GM12878 (cell line): Measurements from ENCODE around the gene GCKR. TPM values are rescaled to one million over a fixed set of nuclear protein-coding genes. Genes with fewer than 3 reads are reported as not detected.

Source experiments
- ATAC-seq: fragments of 200-7000 bp; cut with Tn5 transposase; 3 replicates; pipeline ENCODE4 v1.9.1; 2020; ENCODE audit warnings: mild to moderate bottlenecking, moderate library complexity
- BruUV-seq: library from RNA; stranded (reverse); fragments of 400-500 nt; replicated peaks from 2 replicates; lab custom pipeline; 2021; lab: Mats Ljungman, UMichigan
- CTCF ChIA-PET: fragments of 300-600 bp; sonication (Branson Sonifier 250); formaldehyde crosslinking; extraction: SDS; loops from one replicate; lab custom pipeline; 2021; ENCODE audit warnings: inconsistent platforms; lab: Yijun Ruan, JAX
- POLR2A ChIA-PET: fragments of 350-600 bp; formaldehyde crosslinking; extraction: SDS; loops from one replicate; lab custom pipeline; 2021; ENCODE audit warnings: inconsistent platforms; lab: Charles Lee
- RAD21 ChIA-PET: fragments of 300-600 bp; sonication (Branson Sonifier 250); formaldehyde crosslinking; loops from one replicate; lab custom pipeline; 2023; ENCODE audit warnings: antibody characterized with exemption; ENCODE audit not compliant: unreplicated experiment; lab: Charles Lee
- SMC1A ChIA-PET: fragments of 300-600 bp; sonication (Branson Sonifier 250); formaldehyde crosslinking; loops from one replicate; lab custom pipeline; 2023; ENCODE audit not compliant: unreplicated experiment, uncharacterized antibody; lab: Charles Lee
- DNase-seq: peaks from one replicate; pipeline ENCODE4 v3.0.0-alpha.2; 2011; ENCODE audit warnings: low read depth, low spot score
- FAIRE-seq: peaks from 3 replicates; lab custom pipeline; 2011; peaks lifted over from hg19 to GRCh38; lab: Jason Lieb, UNC
- H2AFZ ChIP-seq: 2 replicates; pipeline ENCODE4 v1.6.0; 2011; ENCODE audit warnings: low read depth, low read length, control low read depth; ENCODE audit not compliant: control insufficient read depth
- H3K27ac ChIP-seq: 2 replicates; pipeline ENCODE4 v1.5.1; 2011; ENCODE audit warnings: control low read depth; ENCODE audit not compliant: control insufficient read depth, insufficient read depth
- H3K27me3 ChIP-seq, 2 experiments: replicated peaks in 1 of 2; 2 replicates each; pipeline versions ENCODE4 v1.6.0 to v1.6.1; 2011; ENCODE audit warnings: low read length in 1 of 2; ENCODE audit not compliant: control insufficient read depth in 2 of 2, insufficient read depth in 2 of 2
- H3K36me3 ChIP-seq, 2 experiments: 2 replicates each; pipeline ENCODE4 v1.5.1; 2011; ENCODE audit warnings: low read length in 1 of 2; ENCODE audit not compliant: control insufficient read depth in 2 of 2, insufficient read depth in 2 of 2
- H3K4me1 ChIP-seq: 2 replicates; pipeline ENCODE4 v1.6.1; 2011; ENCODE audit warnings: mild to moderate bottlenecking, low read length, moderate library complexity, mixed read lengths; ENCODE audit not compliant: control insufficient read depth, insufficient read depth
- H3K4me2 ChIP-seq: 2 replicates; pipeline ENCODE4 v1.6.0; 2011; ENCODE audit warnings: control low read depth; ENCODE audit not compliant: control insufficient read depth, insufficient read depth
- H3K4me3 ChIP-seq: fragments of 200-600 bp; sonication (generic); 2 replicates; pipeline ENCODE4 v1.5.1; 2016
- H3K79me2 ChIP-seq: 2 replicates; pipeline ENCODE4 v1.6.0; 2011; ENCODE audit warnings: low read length; ENCODE audit not compliant: control insufficient read depth, insufficient read depth
- H3K9ac ChIP-seq: 2 replicates; pipeline ENCODE4 v1.8.0; 2011; ENCODE audit warnings: low read length, control low read depth, mixed read lengths; ENCODE audit not compliant: control insufficient read depth, insufficient read depth
- H3K9me3 ChIP-seq: replicated peaks from 3 replicates; pipeline ENCODE4 v1.5.1; 2011; ENCODE audit warnings: mild to moderate bottlenecking, low read length; ENCODE audit not compliant: control insufficient read depth, insufficient read depth
- H4K20me1 ChIP-seq: 2 replicates; pipeline ENCODE4 v1.6.0; 2011; ENCODE audit not compliant: control insufficient read depth, insufficient read depth
- BCL11A ChIP-seq: IDR thresholded peaks from 2 replicates; pipeline ENCODE4 v1.6.1; 2011; ENCODE audit warnings: low read depth, low read length
- JUNB ChIP-seq: IDR thresholded peaks from 2 replicates; pipeline ENCODE4 v1.6.1; 2016; ENCODE audit warnings: antibody characterized with exemption, mild to moderate bottlenecking
- MYB ChIP-seq: fragments of 150-350 bp; IDR thresholded peaks from 2 replicates; pipeline ENCODE4 v1.6.1; 2014; ENCODE audit warnings: mild to moderate bottlenecking, low read depth, low read length, borderline replicate concordance
- MYC ChIP-seq: IDR thresholded peaks from 2 replicates; pipeline ENCODE4 v1.6.1; 2011; ENCODE audit warnings: mild to moderate bottlenecking, low read length, moderate library complexity, inconsistent platforms; ENCODE audit not compliant: insufficient read depth, insufficient replicate concordance, insufficient read length, severe bottlenecking
- NRF1 ChIP-seq: conservative IDR thresholded peaks from 2 replicates; pipeline ENCODE4 v1.6.1; 2011; ENCODE audit warnings: mild to moderate bottlenecking, low read depth, low read length, improper control_type of control experiment
- SMARCA5 ChIP-seq: fragments of 450-650 bp; IDR thresholded peaks from 2 replicates; pipeline ENCODE4 v1.6.1; 2017; ENCODE audit warnings: mild to moderate bottlenecking
- WGBS: methylation state at CpG from one replicate; pipeline ENCODE4 v1.1.6; 2016; ENCODE audit warnings: low lambda C conversion rate; ENCODE audit not compliant: insufficient replicate concordance, insufficient coverage; ENCODE audit errors: missing lambda C conversion rate; 5-methylcytosine and 5-hydroxymethylcytosine counted together
- in situ Hi-C: fragments of 300-500 bp; cut with MboI; formaldehyde crosslinking; loops from 9 replicates; pipeline ENCODE4 v1.14.3; 2018; ENCODE audit warnings: mixed read lengths
- intact Hi-C: fragments of 100-400 bp; cut with micrococcal nuclease; formaldehyde crosslinking; loops from one replicate; pipeline ENCODE4 v1.14.2; 2022; ENCODE audit not compliant: unreplicated experiment
- polyA plus RNA-seq, 11 experiments: library from polyadenylated mRNA; depleted of rRNA in 4 of 11; unstranded in 6 of 11; stranded (reverse) in 5 of 11; fragments of >200 nt; fragmentation: Nextera tagmentation in 4 of 11; fragmentation: Illumina TruSeq in 1 of 11; extraction: Ambion mirVana in 4 of 11; extraction: Trizol in 1 of 11; gene quantifications; 1 replicate in 1 of 11; 2 replicates in 10 of 11; pipeline versions ENCODE4 v1.2.1 to v1.2.3, GENCODE V29; 2011 to 2016; ENCODE audit warnings: inconsistent platforms in 2 of 11, missing spikeins in 2 of 11, low read depth in 1 of 11
- total RNA-seq, 4 experiments: library from RNA; depleted of rRNA in 3 of 4; stranded (reverse); fragments of >200 nt in 3 of 4; fragmentation: Illumina TruSeq in 1 of 4; extraction: Trizol in 1 of 4; gene quantifications; 2 replicates each; pipeline versions ENCODE4 v1.2.1 to v1.2.3, GENCODE V29; 2013 to 2021

GCKR gene
- total and polyA plus RNA-seq, 10 of the 15 experiments (the other 5 are each of a cell fraction or from before 2014, with no cell fraction given), result not detected

GRCh38 chr2:27545348-27546141 lies 48.9 kb downstream of the GCKR start:
- H3K4me1 ChIP-seq, result no peaks in the 10 kb centered on the region
- FAIRE-seq (no peak), DNase-seq (no peak), ATAC-seq (no peak)
- RAD21 ChIA-PET, result no interaction called here
- CTCF ChIA-PET, result interaction anchor here (0.6 kb wide), 1 partner anchor 243 kb away, joined by 3 read pairs; no protein-coding TSS in a partner anchor
- H4K20me1 ChIP-seq, result no peaks in the 10 kb centered on the region
- in situ Hi-C loops, result no loop called here
- no peak overlapping the region for H2AFZ ChIP-seq
- BruUV-seq, result no TSS peak
- no peaks in the 10 kb centered on the region for H3K36me3 ChIP-seq
- SMC1A ChIA-PET, result no interaction called here
- no peak overlapping the region for H3K4me2 ChIP-seq
- no peak overlapping the region for H3K27ac ChIP-seq
- 47% methylated on average over 4 of the region's 5 CpGs for WGBS
- TF ChIP-seq SMARCA5 (no peak), MYC (no peak), MYB (no peak), BCL11A (no peak), JUNB (no peak)
- TF ChIP-seq, all 136 proteins: peak for 0
- intact Hi-C loops, result no loop called here
- Histone ChIP-seq H3K27me3 (no peaks in the 10 kb centered on the region), H3K4me3 (no peak overlapping the region), H3K9me3 (no peaks in the 10 kb centered on the region), H3K9ac (no peak overlapping the region), H3K79me2 (no peaks in the 10 kb centered on the region)
- POLR2A ChIA-PET, result no interaction called here

- H3K4me3 ChIP-seq, result no peak overlapping the region
- no peaks in the 10 kb centered on the region for H3K9me3 ChIP-seq
- H3K4me2 ChIP-seq, result no peak overlapping the region
- ChIA-PET POLR2A (no interaction called here), CTCF (no interaction called here), SMC1A (no interaction called here), RAD21 (no interaction called here)
- FAIRE-seq (no peak), DNase-seq (no peak), ATAC-seq (no peak)
- no peak overlapping the region for H2AFZ ChIP-seq
- H3K27ac ChIP-seq, result no peak overlapping the region
- intact Hi-C loops, result no loop called here
- no peaks in the 10 kb centered on the region for H3K79me2 ChIP-seq
- in situ Hi-C loops, result no loop called here
- BruUV-seq, result no TSS peak
- H3K9ac ChIP-seq, result no peak overlapping the region
- no peaks in the 10 kb centered on the region for H3K27me3 ChIP-seq
- TF ChIP-seq NRF1, result no peak
- 0% methylated on average over 1 of the region's 1 CpG for WGBS
- no peaks in the 10 kb centered on the region for H3K36me3 ChIP-seq
- no peaks in the 10 kb centered on the region for H4K20me1 ChIP-seq
- H3K4me1 ChIP-seq, result no peaks in the 10 kb centered on the region
These were observed 52.7 kb downstream of the GCKR start for GRCh38 chr2:27549303-27549702.
